ENCODE data around the gene FSTL4. TPM values are rescaled to one million over a fixed set of nuclear protein-coding genes. Genes with fewer than 3 reads are reported as not detected.

Gene FSTL4
- total and polyA plus RNA-seq, 2 experiments from 2014 or later, result 1.4 to 2.8 TPM

GRCh38 chr5:133291524-133291923 is 320.8 kb downstream of the FSTL4 start (continued):
- TF ChIP-seq, protein P1, sequence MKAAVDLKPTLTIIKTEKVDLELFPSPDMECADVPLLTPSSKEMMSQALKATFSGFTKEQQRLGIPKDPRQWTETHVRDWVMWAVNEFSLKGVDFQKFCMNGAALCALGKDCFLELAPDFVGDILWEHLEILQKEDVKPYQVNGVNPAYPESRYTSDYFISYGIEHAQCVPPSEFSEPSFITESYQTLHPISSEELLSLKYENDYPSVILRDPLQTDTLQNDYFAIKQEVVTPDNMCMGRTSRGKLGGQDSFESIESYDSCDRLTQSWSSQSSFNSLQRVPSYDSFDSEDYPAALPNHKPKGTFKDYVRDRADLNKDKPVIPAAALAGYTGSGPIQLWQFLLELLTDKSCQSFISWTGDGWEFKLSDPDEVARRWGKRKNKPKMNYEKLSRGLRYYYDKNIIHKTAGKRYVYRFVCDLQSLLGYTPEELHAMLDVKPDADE (IDR thresholded peaks at IDR 0.05), result no peak
- TF ChIP-seq NANOG (IDR thresholded peaks at IDR 0.05; ENCODE audit: borderline replicate concordance) (no peak), EZH2phosphoT487 (IDR thresholded peaks at IDR 0.05; ENCODE audit: unreplicated experiment) (no peak), POLR2AphosphoS5 (IDR thresholded peaks at IDR 0.05; ENCODE audit: low read depth) (no peak)
- TF ChIP-seq, protein P2, sequence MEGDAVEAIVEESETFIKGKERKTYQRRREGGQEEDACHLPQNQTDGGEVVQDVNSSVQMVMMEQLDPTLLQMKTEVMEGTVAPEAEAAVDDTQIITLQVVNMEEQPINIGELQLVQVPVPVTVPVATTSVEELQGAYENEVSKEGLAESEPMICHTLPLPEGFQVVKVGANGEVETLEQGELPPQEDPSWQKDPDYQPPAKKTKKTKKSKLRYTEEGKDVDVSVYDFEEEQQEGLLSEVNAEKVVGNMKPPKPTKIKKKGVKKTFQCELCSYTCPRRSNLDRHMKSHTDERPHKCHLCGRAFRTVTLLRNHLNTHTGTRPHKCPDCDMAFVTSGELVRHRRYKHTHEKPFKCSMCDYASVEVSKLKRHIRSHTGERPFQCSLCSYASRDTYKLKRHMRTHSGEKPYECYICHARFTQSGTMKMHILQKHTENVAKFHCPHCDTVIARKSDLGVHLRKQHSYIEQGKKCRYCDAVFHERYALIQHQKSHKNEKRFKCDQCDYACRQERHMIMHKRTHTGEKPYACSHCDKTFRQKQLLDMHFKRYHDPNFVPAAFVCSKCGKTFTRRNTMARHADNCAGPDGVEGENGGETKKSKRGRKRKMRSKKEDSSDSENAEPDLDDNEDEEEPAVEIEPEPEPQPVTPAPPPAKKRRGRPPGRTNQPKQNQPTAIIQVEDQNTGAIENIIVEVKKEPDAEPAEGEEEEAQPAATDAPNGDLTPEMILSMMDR (conservative IDR thresholded peaks at IDR 0.05; ENCODE audit: low read depth in 2 of 2), result no peak

DNA sequence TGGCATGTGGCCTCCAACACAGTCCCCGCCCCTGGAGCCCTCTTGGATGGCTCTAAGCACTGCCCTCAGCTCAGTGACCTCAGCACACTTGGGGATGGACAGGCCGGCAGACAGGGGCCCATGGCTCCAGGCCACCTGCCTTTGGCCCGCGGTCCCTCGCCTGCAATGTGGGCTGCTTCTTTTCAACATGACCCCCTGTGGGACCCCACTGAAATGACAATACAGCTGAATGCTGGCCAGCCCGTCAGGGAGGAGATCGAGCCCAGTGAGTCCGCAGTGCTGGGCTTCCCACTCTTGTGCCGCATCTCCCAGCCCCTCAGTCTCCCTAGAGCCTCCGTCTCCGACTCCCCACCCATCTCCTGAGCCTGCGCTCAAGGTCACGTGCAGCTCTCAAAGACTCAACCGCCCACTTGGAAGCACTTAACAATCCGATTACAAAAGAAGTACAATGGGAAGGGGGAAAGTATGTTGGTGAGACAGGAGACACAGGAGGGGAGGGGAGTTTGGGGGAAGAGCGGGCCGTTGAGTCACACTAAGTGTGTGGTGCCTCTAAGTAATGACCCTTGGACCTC is 321.6 kb downstream of the FSTL4 start:
- Mint-ChIP-seq H3K27ac (no peak overlapping the region), H3K27me3 (ENCODE audit: insufficient read depth, low read depth, poor library complexity) (peaks cover 4% of the 10 kb centered on the region), H3K9me3 (no peaks in the 10 kb centered on the region), H3K4me1 (peaks cover 12% of the 10 kb centered on the region), H3K4me3 (no peak overlapping the region), H3K36me3 (ENCODE audit: low read depth) (no peaks in the 10 kb centered on the region)
- DNase-seq (ENCODE audit: low spot score), result no peak
- Histone ChIP-seq H3K36me3 (ENCODE audit: insufficient read depth) (no peaks in the 10 kb centered on the region), H3K79me2 (replicated peaks; ENCODE audit: insufficient read depth) (no peaks in the 10 kb centered on the region), H3K9me2 (ENCODE audit: insufficient read depth) (0 out of 2 replicates have a peak, but pooled peaks cover 5% of the 10 kb centered on the region), H3K4me2 (no peak overlapping the region), H3K27ac (ENCODE audit: low read depth) (no peak overlapping the region), H3K4me3 (no peak overlapping the region), H3K4me1 (ENCODE audit: insufficient read depth) (no peaks in the 10 kb centered on the region), H2AFZ (peak overlapping the region; percentile 43; the same call in 1 of the 2 replicates), H3F3A (replicated peaks; ENCODE audit: low read depth) (no peaks in the 10 kb centered on the region), H3K27me3 (ENCODE audit: insufficient read depth) (no peaks in the 10 kb centered on the region), H4K20me1 (replicated peaks; ENCODE audit: insufficient read depth) (no peaks in the 10 kb centered on the region)
- peak; percentile 60 for ATAC-seq
- TF ChIP-seq, protein P1 (IDR thresholded peaks at IDR 0.05), result no peak
- no peak for TF ChIP-seq ZNF331 (CRISPR knock-in tag; IDR thresholded peaks at IDR 0.05; ENCODE audit: low read depth)
- TF ChIP-seq, protein P2 (conservative IDR thresholded peaks at IDR 0.05; ENCODE audit: low read depth in 2 of 2), result no peak
- TF ChIP-seq, protein P3, sequence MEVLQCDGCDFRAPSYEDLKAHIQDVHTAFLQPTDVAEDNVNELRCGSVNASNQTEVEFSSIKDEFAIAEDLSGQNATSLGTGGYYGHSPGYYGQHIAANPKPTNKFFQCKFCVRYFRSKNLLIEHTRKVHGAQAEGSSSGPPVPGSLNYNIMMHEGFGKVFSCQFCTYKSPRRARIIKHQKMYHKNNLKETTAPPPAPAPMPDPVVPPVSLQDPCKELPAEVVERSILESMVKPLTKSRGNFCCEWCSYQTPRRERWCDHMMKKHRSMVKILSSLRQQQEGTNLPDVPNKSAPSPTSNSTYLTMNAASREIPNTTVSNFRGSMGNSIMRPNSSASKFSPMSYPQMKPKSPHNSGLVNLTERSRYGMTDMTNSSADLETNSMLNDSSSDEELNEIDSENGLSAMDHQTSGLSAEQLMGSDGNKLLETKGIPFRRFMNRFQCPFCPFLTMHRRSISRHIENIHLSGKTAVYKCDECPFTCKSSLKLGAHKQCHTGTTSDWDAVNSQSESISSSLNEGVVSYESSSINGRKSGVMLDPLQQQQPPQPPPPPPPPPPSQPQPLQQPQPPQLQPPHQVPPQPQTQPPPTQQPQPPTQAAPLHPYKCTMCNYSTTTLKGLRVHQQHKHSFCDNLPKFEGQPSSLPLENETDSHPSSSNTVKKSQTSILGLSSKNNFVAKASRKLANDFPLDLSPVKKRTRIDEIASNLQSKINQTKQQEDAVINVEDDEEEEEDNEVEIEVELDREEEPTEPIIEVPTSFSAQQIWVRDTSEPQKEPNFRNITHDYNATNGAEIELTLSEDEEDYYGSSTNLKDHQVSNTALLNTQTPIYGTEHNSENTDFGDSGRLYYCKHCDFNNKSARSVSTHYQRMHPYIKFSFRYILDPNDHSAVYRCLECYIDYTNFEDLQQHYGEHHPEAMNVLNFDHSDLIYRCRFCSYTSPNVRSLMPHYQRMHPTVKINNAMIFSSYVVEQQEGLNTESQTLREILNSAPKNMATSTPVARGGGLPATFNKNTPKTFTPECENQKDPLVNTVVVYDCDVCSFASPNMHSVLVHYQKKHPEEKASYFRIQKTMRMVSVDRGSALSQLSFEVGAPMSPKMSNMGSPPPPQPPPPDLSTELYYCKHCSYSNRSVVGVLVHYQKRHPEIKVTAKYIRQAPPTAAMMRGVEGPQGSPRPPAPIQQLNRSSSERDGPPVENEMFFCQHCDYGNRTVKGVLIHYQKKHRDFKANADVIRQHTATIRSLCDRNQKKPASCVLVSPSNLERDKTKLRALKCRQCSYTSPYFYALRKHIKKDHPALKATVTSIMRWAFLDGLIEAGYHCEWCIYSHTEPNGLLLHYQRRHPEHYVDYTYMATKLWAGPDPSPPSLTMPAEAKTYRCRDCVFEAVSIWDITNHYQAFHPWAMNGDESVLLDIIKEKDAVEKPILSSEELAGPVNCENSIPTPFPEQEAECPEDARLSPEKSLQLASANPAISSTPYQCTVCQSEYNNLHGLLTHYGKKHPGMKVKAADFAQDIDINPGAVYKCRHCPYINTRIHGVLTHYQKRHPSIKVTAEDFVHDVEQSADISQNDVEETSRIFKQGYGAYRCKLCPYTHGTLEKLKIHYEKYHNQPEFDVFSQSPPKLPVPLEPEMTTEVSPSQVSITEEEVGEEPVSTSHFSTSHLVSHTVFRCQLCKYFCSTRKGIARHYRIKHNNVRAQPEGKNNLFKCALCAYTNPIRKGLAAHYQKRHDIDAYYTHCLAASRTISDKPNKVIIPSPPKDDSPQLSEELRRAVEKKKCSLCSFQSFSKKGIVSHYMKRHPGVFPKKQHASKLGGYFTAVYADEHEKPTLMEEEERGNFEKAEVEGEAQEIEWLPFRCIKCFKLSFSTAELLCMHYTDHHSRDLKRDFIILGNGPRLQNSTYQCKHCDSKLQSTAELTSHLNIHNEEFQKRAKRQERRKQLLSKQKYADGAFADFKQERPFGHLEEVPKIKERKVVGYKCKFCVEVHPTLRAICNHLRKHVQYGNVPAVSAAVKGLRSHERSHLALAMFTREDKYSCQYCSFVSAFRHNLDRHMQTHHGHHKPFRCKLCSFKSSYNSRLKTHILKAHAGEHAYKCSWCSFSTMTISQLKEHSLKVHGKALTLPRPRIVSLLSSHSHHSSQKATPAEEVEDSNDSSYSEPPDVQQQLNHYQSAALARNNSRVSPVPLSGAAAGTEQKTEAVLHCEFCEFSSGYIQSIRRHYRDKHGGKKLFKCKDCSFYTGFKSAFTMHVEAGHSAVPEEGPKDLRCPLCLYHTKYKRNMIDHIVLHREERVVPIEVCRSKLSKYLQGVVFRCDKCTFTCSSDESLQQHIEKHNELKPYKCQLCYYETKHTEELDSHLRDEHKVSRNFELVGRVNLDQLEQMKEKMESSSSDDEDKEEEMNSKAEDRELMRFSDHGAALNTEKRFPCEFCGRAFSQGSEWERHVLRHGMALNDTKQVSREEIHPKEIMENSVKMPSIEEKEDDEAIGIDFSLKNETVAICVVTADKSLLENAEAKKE (CRISPR knock-in tag; IDR thresholded peaks at IDR 0.05), result no peak
- no peak for TF ChIP-seq JUNB (IDR thresholded peaks at IDR 0.05; ENCODE audit: unreplicated experiment)
- no peak for TF ChIP-seq NANOG (IDR thresholded peaks at IDR 0.05; ENCODE audit: borderline replicate concordance)
- no peak for TF ChIP-seq POLR2AphosphoS5 (IDR thresholded peaks at IDR 0.05; ENCODE audit: low read depth)
- TF ChIP-seq EZH2 (IDR thresholded peaks at IDR 0.05; ENCODE audit: low read depth, unreplicated experiment), result no peak
- TF ChIP-seq CREB1 (CRISPR knock-in tag; IDR thresholded peaks at IDR 0.05; ENCODE audit: low read depth), result no peak
- no peak for TF ChIP-seq ZNF114 (CRISPR knock-in tag; IDR thresholded peaks at IDR 0.05)
